Measurements from ENCODE around the gene C19orf73.
"Not testable (repeated sequence)": the region's sequence is repeated elsewhere in the genome, so short reads cannot be mapped to it uniquely, and the experiment has no call there.

Gene C19orf73

GRCh38 chr19:49148784-49149651 lies 30.1 kb upstream of the C19orf73 start:
- peak; percentile 54 for DNase-seq (ENCODE audit: low read depth)

- DNase-seq (ENCODE audit: low read depth) = no peak
These were observed 29.2 kb upstream of the C19orf73 start for GRCh38 chr19:49148044-49148682.

GRCh38 chr19:49146408-49146770 lies 27.4 kb upstream of the C19orf73 start:
- not testable (repeated sequence) for DNase-seq (ENCODE audit: low read depth)

GRCh38 chr19:49145573-49146407 lies 26.8 kb upstream of the C19orf73 start:
- peak; percentile 77 for DNase-seq (ENCODE audit: low read depth)

GRCh38 chr19:49142866-49143335 lies 24.0 kb upstream of the C19orf73 start:
- DNase-seq (ENCODE audit: low read depth) = no peak

- no peak for DNase-seq (ENCODE audit: low read depth)
These were observed 22.4 kb upstream of the C19orf73 start for GRCh38 chr19:49141352-49141751.

- no peak for DNase-seq (ENCODE audit: low read depth)
These were observed 22.0 kb upstream of the C19orf73 start for GRCh38 chr19:49140951-49141350.

- no peak for DNase-seq (ENCODE audit: low read depth)
These were observed 17.8 kb upstream of the C19orf73 start for GRCh38 chr19:49136771-49137171.

GRCh38 chr19:49135686-49136085 lies 16.7 kb upstream of the C19orf73 start:
- no peak for DNase-seq (ENCODE audit: low read depth)

GRCh38 chr19:49133621-49134454 lies 14.9 kb upstream of the C19orf73 start:
- DNase-seq (ENCODE audit: low read depth) = no peak

GRCh38 chr19:49132974-49133609 lies 14.1 kb upstream of the C19orf73 start:
- no peak for DNase-seq (ENCODE audit: low read depth)

GRCh38 chr19:49130325-49130724 lies 11.4 kb upstream of the C19orf73 start:
- no peak for DNase-seq (ENCODE audit: low read depth)

GRCh38 chr19:49129238-49129583 lies 10.3 kb upstream of the C19orf73 start:
- no peak for DNase-seq (ENCODE audit: low read depth)

- no peak for DNase-seq (ENCODE audit: low read depth)
These were observed 9.7 kb upstream of the C19orf73 start for GRCh38 chr19:49128545-49129237.

- peak; percentile 83 for DNase-seq (ENCODE audit: low read depth)
These were observed 9.0 kb upstream of the C19orf73 start for GRCh38 chr19:49127674-49128544.

- not testable (repeated sequence) for DNase-seq (ENCODE audit: low read depth)
These were observed 8.3 kb upstream of the C19orf73 start for GRCh38 chr19:49127225-49127624.

GRCh38 chr19:49126575-49126974 lies 7.6 kb upstream of the C19orf73 start:
- DNase-seq (ENCODE audit: low read depth) = no peak

- no peak for DNase-seq (ENCODE audit: low read depth)
These were observed 6.2 kb upstream of the C19orf73 start for GRCh38 chr19:49125025-49125731.

- DNase-seq (ENCODE audit: low read depth) = not testable (repeated sequence)
These were observed 4.3 kb upstream of the C19orf73 start for GRCh38 chr19:49123285-49123684.

Measured in stimulated activated CD8-positive, alpha-beta memory T cell treated with anti-CD3 and anti-CD28 coated beads, Interleukin-15, amount 100 ng/mL, for 24 hours (primary cell).